ENCODE results near the gene KLHL24.

- TF ChIP-seq, protein P1, sequence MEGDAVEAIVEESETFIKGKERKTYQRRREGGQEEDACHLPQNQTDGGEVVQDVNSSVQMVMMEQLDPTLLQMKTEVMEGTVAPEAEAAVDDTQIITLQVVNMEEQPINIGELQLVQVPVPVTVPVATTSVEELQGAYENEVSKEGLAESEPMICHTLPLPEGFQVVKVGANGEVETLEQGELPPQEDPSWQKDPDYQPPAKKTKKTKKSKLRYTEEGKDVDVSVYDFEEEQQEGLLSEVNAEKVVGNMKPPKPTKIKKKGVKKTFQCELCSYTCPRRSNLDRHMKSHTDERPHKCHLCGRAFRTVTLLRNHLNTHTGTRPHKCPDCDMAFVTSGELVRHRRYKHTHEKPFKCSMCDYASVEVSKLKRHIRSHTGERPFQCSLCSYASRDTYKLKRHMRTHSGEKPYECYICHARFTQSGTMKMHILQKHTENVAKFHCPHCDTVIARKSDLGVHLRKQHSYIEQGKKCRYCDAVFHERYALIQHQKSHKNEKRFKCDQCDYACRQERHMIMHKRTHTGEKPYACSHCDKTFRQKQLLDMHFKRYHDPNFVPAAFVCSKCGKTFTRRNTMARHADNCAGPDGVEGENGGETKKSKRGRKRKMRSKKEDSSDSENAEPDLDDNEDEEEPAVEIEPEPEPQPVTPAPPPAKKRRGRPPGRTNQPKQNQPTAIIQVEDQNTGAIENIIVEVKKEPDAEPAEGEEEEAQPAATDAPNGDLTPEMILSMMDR (IDR thresholded peaks at IDR 0.05), result no peak
- TF ChIP-seq POLR2A (IDR thresholded peaks at IDR 0.05), result no peak
These were observed 716 bp upstream of the KLHL24 start for GRCh38 chr3:183634707-183635106.

Data from esophagus squamous epithelium (tissue), 4 donors.